Mesenchymal stem cell (in vitro differentiated cells and primary cell): ENCODE measurements around the gene EXOC6B.

Experiments used
- DNase-seq: peaks from one replicate; pipeline ENCODE4 v3.0.0-alpha.2; 2013
- H2AFZ ChIP-seq: one replicate; pipeline ENCODE4 v1.6.1; 2013; ENCODE audit warnings: low read depth, mild to moderate bottlenecking, control low read depth, inconsistent platforms, low read length, moderate library complexity
- H2AK5ac ChIP-seq: 2 replicates; pipeline ENCODE4 v1.6.1; 2013; ENCODE audit warnings: low read length, moderate library complexity, mild to moderate bottlenecking, inconsistent platforms; ENCODE audit not compliant: severe bottlenecking
- H2BK120ac ChIP-seq: one replicate; pipeline ENCODE4 v1.6.1; 2013; ENCODE audit warnings: low read depth, mild to moderate bottlenecking, inconsistent platforms, low read length, moderate library complexity
- H2BK12ac ChIP-seq, 2 experiments: one replicate each; pipeline ENCODE4 v1.6.1; 2013; ENCODE audit warnings: inconsistent platforms in 2 of 2, low read length in 2 of 2, mild to moderate bottlenecking in 2 of 2, moderate library complexity in 2 of 2, control low read depth in 1 of 2
- H2BK15ac ChIP-seq: one replicate; pipeline ENCODE4 v1.6.1; 2013; ENCODE audit warnings: mild to moderate bottlenecking, low read depth, inconsistent platforms; ENCODE audit not compliant: poor library complexity, severe bottlenecking
- H2BK5ac ChIP-seq: 2 replicates; pipeline ENCODE4 v1.6.1; 2013; ENCODE audit warnings: low read depth, mild to moderate bottlenecking, low read length, control low read depth, inconsistent platforms; ENCODE audit not compliant: poor library complexity, severe bottlenecking
- H3K14ac ChIP-seq, 2 experiments: one replicate each; pipeline ENCODE4 v1.6.1; 2013; ENCODE audit warnings: inconsistent platforms in 2 of 2, low read length in 2 of 2, control low read depth in 1 of 2, mild to moderate bottlenecking in 1 of 2, moderate library complexity in 1 of 2
- H3K18ac ChIP-seq, 2 experiments: one replicate each; pipeline ENCODE4 v1.6.1; 2013; ENCODE audit warnings: inconsistent platforms in 2 of 2, low read length in 2 of 2, control low read depth in 1 of 2, low read depth in 1 of 2, mild to moderate bottlenecking in 1 of 2
- H3K23ac ChIP-seq, 2 experiments: one replicate each; pipeline ENCODE4 v1.6.1; 2013; ENCODE audit warnings: inconsistent platforms in 2 of 2, low read length in 2 of 2, mild to moderate bottlenecking in 2 of 2, moderate library complexity in 2 of 2, control low read depth in 1 of 2
- H3K27ac ChIP-seq: 2 replicates; pipeline ENCODE4 v1.5.1; 2013; ENCODE audit warnings: mild to moderate bottlenecking, moderate library complexity, low read length, control low read depth, inconsistent platforms; ENCODE audit not compliant: poor library complexity, severe bottlenecking
- H3K27me3 ChIP-seq, 2 experiments: 2 replicates each; pipeline versions ENCODE4 v1.6.1 to v1.7.0; 2013; ENCODE audit warnings: low read length in 2 of 2, mild to moderate bottlenecking in 2 of 2, moderate library complexity in 2 of 2, control low read depth in 1 of 2, inconsistent platforms in 1 of 2; ENCODE audit not compliant: control insufficient read depth in 1 of 2, insufficient read depth in 1 of 2
- H3K36me3 ChIP-seq, 2 experiments: 2 replicates each; pipeline versions ENCODE4 v1.6.1 to v1.7.0; 2013; ENCODE audit warnings: low read length in 2 of 2, control low read depth in 1 of 2, inconsistent platforms in 1 of 2, low read depth in 1 of 2, mild to moderate bottlenecking in 1 of 2; ENCODE audit not compliant: insufficient read depth in 2 of 2, control insufficient read depth in 1 of 2
- H3K4ac ChIP-seq, 2 experiments: one replicate each; pipeline ENCODE4 v1.6.1; 2013; ENCODE audit warnings: inconsistent platforms in 2 of 2, low read length in 2 of 2, mild to moderate bottlenecking in 2 of 2, moderate library complexity in 2 of 2, control low read depth in 1 of 2, low read depth in 1 of 2
- H3K4me1 ChIP-seq: 2 replicates; pipeline ENCODE4 v1.6.1; 2013; ENCODE audit warnings: low read depth, low read length, control low read depth; ENCODE audit not compliant: control insufficient read depth, insufficient read depth
- H3K4me2 ChIP-seq: 2 replicates; pipeline ENCODE4 v1.6.1; 2013; ENCODE audit warnings: low read length, mild to moderate bottlenecking, inconsistent platforms; ENCODE audit not compliant: poor library complexity, severe bottlenecking
- H3K4me3 ChIP-seq, 2 experiments: 2 replicates each; pipeline versions ENCODE4 v1.5.1 to v1.7.0; 2013; ENCODE audit warnings: low read length in 2 of 2, mild to moderate bottlenecking in 2 of 2, control low read depth in 1 of 2, low read depth in 1 of 2; ENCODE audit not compliant: insufficient read depth in 1 of 2
- H3K79me1 ChIP-seq: replicated peaks from 2 replicates; pipeline ENCODE4 v1.6.1; 2013; ENCODE audit warnings: mild to moderate bottlenecking, control low read depth, low read length, inconsistent platforms; ENCODE audit not compliant: poor library complexity, severe bottlenecking
- H3K9ac ChIP-seq: 2 replicates; pipeline ENCODE4 v1.7.0; 2013; ENCODE audit warnings: mild to moderate bottlenecking, low read length, moderate library complexity
- H3K9me3 ChIP-seq: 2 replicates; pipeline ENCODE4 v1.7.0; 2013; ENCODE audit warnings: mild to moderate bottlenecking, low read length; ENCODE audit not compliant: control insufficient read depth
- H4K8ac ChIP-seq: one replicate; pipeline ENCODE4 v1.6.1; 2013; ENCODE audit warnings: inconsistent platforms, mild to moderate bottlenecking, low read length, moderate library complexity
- H4K91ac ChIP-seq: one replicate; pipeline ENCODE4 v1.6.1; 2013; ENCODE audit warnings: mild to moderate bottlenecking, low read length, inconsistent platforms
- WGBS: methylation state at CpG from one replicate; pipeline ENCODE4 v1.1.7; 2013; ENCODE audit warnings: mixed read lengths; 5-methylcytosine and 5-hydroxymethylcytosine counted together

The EXOC6B gene

GRCh38 chr2:72750977-72751639, 74.7 kb downstream of the EXOC6B start:
- DNase-seq = no peak
- Histone ChIP-seq H2AFZ (no peak overlapping the region), H4K91ac (no peak overlapping the region), H2BK12ac (no peak overlapping the region), H3K27ac (no peak overlapping the region), H2AK5ac (no peak overlapping the region), H3K14ac (no peak overlapping the region), H3K18ac (no peak overlapping the region), H2BK5ac (no peak overlapping the region), H3K9ac (no peak overlapping the region), H3K27me3 (no peaks in the 10 kb centered on the region), H2BK15ac (no peak overlapping the region), H3K4me3 (no peak overlapping the region), H3K23ac (no peak overlapping the region), H3K4me1 (no peaks in the 10 kb centered on the region), H3K4me2 (no peak overlapping the region), H3K4ac (no peak overlapping the region), H3K79me1 (peaks cover 10% of the 10 kb centered on the region), H3K36me3 (no peaks in the 10 kb centered on the region), H2BK120ac (no peak overlapping the region), H3K9me3 (no peaks in the 10 kb centered on the region), H4K8ac (no peak overlapping the region)
- 72% methylated on average over 3 of the region's 3 CpGs for WGBS

DNA sequence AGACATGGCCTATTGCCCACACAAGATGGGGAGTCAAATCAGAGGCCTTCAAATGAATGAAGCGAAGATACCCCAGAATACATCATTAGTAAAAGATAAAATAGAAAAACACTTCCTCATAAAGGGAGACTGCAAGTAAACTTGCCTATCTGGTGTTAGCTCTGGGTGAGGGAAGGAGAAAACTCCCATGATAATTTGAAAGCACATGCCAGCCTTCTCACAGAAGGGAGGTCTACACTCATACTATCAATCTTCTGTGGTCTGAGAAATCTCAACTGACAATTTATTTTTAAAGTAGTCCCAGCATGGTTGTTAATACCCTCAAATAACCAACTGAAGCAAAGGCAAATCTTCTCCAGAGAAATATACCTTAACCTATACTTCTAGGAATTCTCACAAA, 75.4 kb downstream of the EXOC6B start:
- H3K4ac ChIP-seq = no peak overlapping the region
- H3K14ac ChIP-seq = no peak overlapping the region
- no CpG with 5 or more reads among the region's 1 CpG for WGBS
- H4K91ac ChIP-seq = no peak overlapping the region
- no peaks in the 10 kb centered on the region for H3K4me1 ChIP-seq
- H2BK12ac ChIP-seq = no peak overlapping the region
- no peak overlapping the region for H4K8ac ChIP-seq
- no peaks in the 10 kb centered on the region for H3K36me3 ChIP-seq
- H3K4me3 ChIP-seq = no peak overlapping the region
- H3K18ac ChIP-seq = no peak overlapping the region
- no peak overlapping the region for H2BK120ac ChIP-seq
- no peak overlapping the region for H2AK5ac ChIP-seq
- no peak overlapping the region for H3K4me2 ChIP-seq
- DNase-seq = no peak
- H3K27ac ChIP-seq = no peak overlapping the region
- H3K27me3 ChIP-seq = no peaks in the 10 kb centered on the region
- no peak overlapping the region for H2AFZ ChIP-seq
- no peak overlapping the region for H2BK15ac ChIP-seq
- no peak overlapping the region for H3K23ac ChIP-seq
- H3K79me1 ChIP-seq = peaks cover 10% of the 10 kb centered on the region
- no peak overlapping the region for H2BK5ac ChIP-seq
- no peak overlapping the region for H3K9ac ChIP-seq
- H3K9me3 ChIP-seq = no peaks in the 10 kb centered on the region

DNA sequence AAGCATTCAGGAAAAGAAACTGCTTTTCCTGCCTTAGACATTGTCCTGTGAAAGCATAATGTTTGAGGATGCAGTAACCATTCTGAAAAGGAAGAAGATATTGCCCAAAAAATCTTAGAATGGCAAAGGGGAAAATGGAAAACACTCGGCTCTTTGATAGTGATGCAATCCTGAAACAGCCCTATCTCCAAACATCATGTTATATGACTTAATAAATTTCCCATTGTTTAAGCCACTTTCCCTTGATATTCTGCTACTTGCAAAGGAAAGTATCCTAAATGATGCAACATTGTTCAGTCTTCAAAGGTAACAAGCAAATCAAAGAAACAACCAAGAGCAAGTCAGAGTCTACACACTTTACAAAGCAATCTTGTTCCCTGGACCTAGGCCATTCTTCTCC, 78.5 kb downstream of the EXOC6B start:
- no peak overlapping the region for H2AK5ac ChIP-seq
- no peak overlapping the region for H3K18ac ChIP-seq
- no peak overlapping the region for H3K9ac ChIP-seq
- H3K14ac ChIP-seq = no peak overlapping the region
- no peak overlapping the region for H2AFZ ChIP-seq
- no peak overlapping the region for H4K8ac ChIP-seq
- no peak overlapping the region for H2BK15ac ChIP-seq
- H3K4me2 ChIP-seq = no peak overlapping the region
- no peak overlapping the region for H3K23ac ChIP-seq
- H3K4me3 ChIP-seq = no peak overlapping the region
- H3K27ac ChIP-seq = no peak overlapping the region
- no peak overlapping the region for H2BK12ac ChIP-seq
- H2BK120ac ChIP-seq = no peak overlapping the region
- no peak overlapping the region for H4K91ac ChIP-seq
- no peak overlapping the region for H2BK5ac ChIP-seq
- H3K36me3 ChIP-seq = no peaks in the 10 kb centered on the region
- H3K4ac ChIP-seq = no peak overlapping the region
- no peaks in the 10 kb centered on the region for H3K4me1 ChIP-seq
- peaks cover 12% of the 10 kb centered on the region for H3K79me1 ChIP-seq
- no peaks in the 10 kb centered on the region for H3K27me3 ChIP-seq
- H3K9me3 ChIP-seq = no peaks in the 10 kb centered on the region
- no peak for DNase-seq
- WGBS = 96% methylated on average over 1 of the region's 1 CpG

DNA sequence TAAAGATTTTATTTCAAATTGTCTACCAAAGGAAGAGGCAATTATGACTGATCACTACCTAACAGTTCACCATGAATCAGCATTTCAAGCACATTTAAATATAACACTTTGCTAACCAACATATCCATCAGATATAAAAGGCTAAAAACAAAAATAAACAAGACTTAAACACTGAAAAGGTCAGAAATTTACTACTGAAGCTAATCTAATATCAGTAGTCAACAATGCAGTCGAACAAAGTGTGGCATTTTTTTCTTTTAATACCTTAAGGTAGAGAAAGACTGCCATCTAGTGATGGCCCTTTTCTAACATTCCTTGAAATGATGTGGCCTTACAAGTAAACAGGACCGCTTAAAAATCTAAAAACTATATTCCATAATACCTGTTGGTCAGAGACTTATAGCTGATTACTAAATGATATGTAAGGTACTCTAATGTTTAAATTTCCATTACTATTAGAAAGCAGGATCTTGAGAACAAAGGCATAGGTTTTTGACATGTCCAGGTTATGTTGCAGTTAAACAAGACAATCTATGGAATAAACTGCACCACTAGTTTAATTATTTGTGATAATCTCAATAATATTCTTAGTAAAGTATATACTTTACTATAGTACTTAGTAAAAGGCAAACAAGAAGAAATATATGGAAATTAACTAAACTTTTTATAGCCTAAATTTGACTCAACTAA, 80.0 kb downstream of the EXOC6B start:
- Histone ChIP-seq H2BK120ac (no peak overlapping the region), H3K4me1 (no peaks in the 10 kb centered on the region), H3K36me3 (no peaks in the 10 kb centered on the region), H3K18ac (no peak overlapping the region), H2BK15ac (no peak overlapping the region), H2BK5ac (no peak overlapping the region), H2AFZ (no peak overlapping the region), H3K9ac (peak overlapping the region; percentile 46), H3K4me3 (no peak overlapping the region), H2BK12ac (no peak overlapping the region), H3K23ac (no peak overlapping the region), H4K91ac (no peak overlapping the region), H3K4me2 (no peak overlapping the region), H3K27ac (no peak overlapping the region), H3K79me1 (peaks cover 12% of the 10 kb centered on the region), H3K27me3 (no peaks in the 10 kb centered on the region), H3K14ac (no peak overlapping the region), H3K4ac (no peak overlapping the region), H2AK5ac (no peak overlapping the region), H4K8ac (no peak overlapping the region), H3K9me3 (no peaks in the 10 kb centered on the region)
- WGBS = 0% methylated on average over 1 of the region's 2 CpGs
- DNase-seq = peak; percentile 71
